Neural cell (in vitro differentiated cells): ENCODE data around the gene EPS8L2. TPM values are rescaled to one million over a fixed set of nuclear protein-coding genes. Genes with fewer than 3 reads are reported as not detected.
"Not testable (repeated sequence)": the region's sequence is repeated elsewhere in the genome, so short reads cannot be mapped to it uniquely, and the experiment has no call there.

Source experiments
- H2AFZ ChIP-seq: fragments of 200-600, 300-800 bp; sonication (generic), shearing (Covaris generic); 2 replicates; pipeline ENCODE4 v1.6.0; 2014; ENCODE audit warnings: low read depth, mild to moderate bottlenecking, antibody characterized with exemption, low read length, moderate library complexity
- H3F3A ChIP-seq: fragments of 200-600 bp; shearing (Covaris generic); 2 replicates; pipeline ENCODE4 v1.6.1; 2016; ENCODE audit warnings: mild to moderate bottlenecking, moderate library complexity, mixed read lengths, antibody characterized with exemption, low read length; ENCODE audit not compliant: insufficient read depth, poor library complexity, severe bottlenecking
- H3K27ac ChIP-seq: fragments of 200-600, 300-800 bp; sonication (generic), shearing (Covaris generic); 2 replicates; pipeline ENCODE4 v1.5.1; 2014; ENCODE audit warnings: mild to moderate bottlenecking, low read length, moderate library complexity
- H3K27me3 ChIP-seq: fragments of 300-800, 200-600 bp; sonication (generic), shearing (Covaris generic); 2 replicates; pipeline ENCODE4 v1.6.0; 2014; ENCODE audit warnings: mild to moderate bottlenecking, low read depth, low read length, moderate library complexity; ENCODE audit not compliant: insufficient read depth
- H3K36me3 ChIP-seq: fragments of 300-800, 200-600 bp; sonication (generic), shearing (Covaris generic); 2 replicates; pipeline ENCODE4 v1.5.1; 2014; ENCODE audit warnings: mild to moderate bottlenecking, antibody characterized with exemption, low read length, moderate library complexity; ENCODE audit not compliant: insufficient read depth
- H3K4me2 ChIP-seq: fragments of 300-800, 200-600 bp; sonication (generic), shearing (Covaris generic); 2 replicates; pipeline ENCODE4 v1.6.0; 2014; ENCODE audit warnings: mild to moderate bottlenecking, low read length
- H3K4me3 ChIP-seq: fragments of 300-800, 200-600 bp; sonication (generic), shearing (Covaris generic); 2 replicates; pipeline ENCODE4 v1.5.1; 2014; ENCODE audit warnings: mild to moderate bottlenecking, low read length, moderate library complexity
- H3K79me2 ChIP-seq: fragments of 200-600 bp; shearing (Covaris generic); replicated peaks from 2 replicates; pipeline ENCODE4 v1.6.0; 2014; ENCODE audit warnings: mild to moderate bottlenecking, low read length, moderate library complexity; ENCODE audit not compliant: insufficient read depth
- H3K9ac ChIP-seq: fragments of 300-800, 200-600 bp; sonication (generic), shearing (Covaris generic); 2 replicates; pipeline ENCODE4 v1.6.1; 2016; ENCODE audit warnings: mild to moderate bottlenecking, low read length, mixed read lengths
- H3K9me2 ChIP-seq: fragments of 200-600 bp; shearing (Covaris generic); 2 replicates; pipeline ENCODE4 v1.6.1; 2016; ENCODE audit warnings: mild to moderate bottlenecking, low read length, mixed read lengths; ENCODE audit not compliant: insufficient read depth
- H3K9me3 ChIP-seq: fragments of 200-600, 300-800 bp; sonication (generic), shearing (Covaris generic); 2 replicates; pipeline ENCODE4 v1.6.1; 2016; ENCODE audit warnings: mild to moderate bottlenecking, mixed run types, low read length, moderate library complexity, mixed read lengths
- H4K20me1 ChIP-seq: fragments of 200-600 bp; shearing (Covaris generic); 2 replicates; pipeline ENCODE4 v1.6.1; 2016; ENCODE audit warnings: mild to moderate bottlenecking, mixed run types; ENCODE audit not compliant: insufficient read depth
- CTCF ChIP-seq: fragments of 450-650 bp; IDR thresholded peaks from 2 replicates; pipeline ENCODE4 v1.5.1; 2014; ENCODE audit warnings: antibody characterized with exemption, mild to moderate bottlenecking, moderate library complexity; ENCODE audit not compliant: poor library complexity, severe bottlenecking
- EP300 ChIP-seq: fragments of 450-650 bp; conservative IDR thresholded peaks from 2 replicates; pipeline ENCODE4 v1.6.1; 2014; ENCODE audit warnings: antibody characterized with exemption, mild to moderate bottlenecking, moderate library complexity; ENCODE audit not compliant: poor library complexity, severe bottlenecking
- EZH2 ChIP-seq: fragments of 200-600, 300-800 bp; shearing (Covaris generic), sonication (generic); IDR thresholded peaks from 2 replicates; pipeline ENCODE4 v1.6.1; 2014; ENCODE audit warnings: antibody characterized with exemption, low read length, borderline replicate concordance, mild to moderate bottlenecking; ENCODE audit not compliant: insufficient read depth, poor library complexity, severe bottlenecking
- MXI1 ChIP-seq: fragments of 450-650 bp; conservative IDR thresholded peaks from 2 replicates; pipeline ENCODE4 v1.6.1; 2014; ENCODE audit warnings: antibody characterized with exemption, mild to moderate bottlenecking; ENCODE audit not compliant: poor library complexity, severe bottlenecking
- POLR2AphosphoS5 ChIP-seq: IDR thresholded peaks from 2 replicates; pipeline ENCODE4 v1.6.1; 2012
- RAD21 ChIP-seq: fragments of 450-650 bp; conservative IDR thresholded peaks from 2 replicates; pipeline ENCODE4 v1.6.1; 2014; ENCODE audit warnings: antibody characterized with exemption, mild to moderate bottlenecking, moderate library complexity
- SMC3 ChIP-seq: fragments of 450-650 bp; conservative IDR thresholded peaks from 2 replicates; pipeline ENCODE4 v1.6.1; 2014; ENCODE audit warnings: antibody characterized with exemption, mild to moderate bottlenecking, moderate library complexity; ENCODE audit not compliant: poor library complexity
- TAF1 ChIP-seq: IDR thresholded peaks from 2 replicates; pipeline ENCODE4 v1.6.1; 2012; ENCODE audit warnings: low read depth
- polyA plus RNA-seq: library from polyadenylated mRNA; depleted of rRNA; stranded (reverse); fragments of >200 nt; gene quantifications from 2 replicates; pipeline ENCODE4 v1.2.3, GENCODE V29; 2014
- TF ChIP-seq, protein P1 (sequence below): IDR thresholded peaks from 2 replicates; pipeline ENCODE4 v1.6.1; 2012; ENCODE audit warnings: borderline replicate concordance

The EPS8L2 gene
- polyA plus RNA-seq, 1 donor from 2014 or later = 7.5 TPM

GRCh38 chr11:737366-737765, 31.3 kb downstream of the EPS8L2 start:
- H2AFZ ChIP-seq = no peak overlapping the region
- H3K36me3 ChIP-seq = no peaks in the 10 kb centered on the region
- no peaks in the 10 kb centered on the region for H3K9me2 ChIP-seq
- no peaks in the 10 kb centered on the region for H3K79me2 ChIP-seq
- H3K4me3 ChIP-seq = no peak overlapping the region
- no peak overlapping the region for H3K27ac ChIP-seq
- no peaks in the 10 kb centered on the region for H3F3A ChIP-seq
- no peaks in the 10 kb centered on the region for H3K9me3 ChIP-seq
- no peaks in the 10 kb centered on the region for H3K27me3 ChIP-seq
- no peak overlapping the region for H3K9ac ChIP-seq
- TF ChIP-seq EP300 (no peak), MXI1 (no peak), TAF1 (no peak), RAD21 (no peak), CTCF (no peak), SMC3 (no peak), POLR2AphosphoS5 (no peak), EZH2 (no peak)
- TF ChIP-seq, protein P1, sequence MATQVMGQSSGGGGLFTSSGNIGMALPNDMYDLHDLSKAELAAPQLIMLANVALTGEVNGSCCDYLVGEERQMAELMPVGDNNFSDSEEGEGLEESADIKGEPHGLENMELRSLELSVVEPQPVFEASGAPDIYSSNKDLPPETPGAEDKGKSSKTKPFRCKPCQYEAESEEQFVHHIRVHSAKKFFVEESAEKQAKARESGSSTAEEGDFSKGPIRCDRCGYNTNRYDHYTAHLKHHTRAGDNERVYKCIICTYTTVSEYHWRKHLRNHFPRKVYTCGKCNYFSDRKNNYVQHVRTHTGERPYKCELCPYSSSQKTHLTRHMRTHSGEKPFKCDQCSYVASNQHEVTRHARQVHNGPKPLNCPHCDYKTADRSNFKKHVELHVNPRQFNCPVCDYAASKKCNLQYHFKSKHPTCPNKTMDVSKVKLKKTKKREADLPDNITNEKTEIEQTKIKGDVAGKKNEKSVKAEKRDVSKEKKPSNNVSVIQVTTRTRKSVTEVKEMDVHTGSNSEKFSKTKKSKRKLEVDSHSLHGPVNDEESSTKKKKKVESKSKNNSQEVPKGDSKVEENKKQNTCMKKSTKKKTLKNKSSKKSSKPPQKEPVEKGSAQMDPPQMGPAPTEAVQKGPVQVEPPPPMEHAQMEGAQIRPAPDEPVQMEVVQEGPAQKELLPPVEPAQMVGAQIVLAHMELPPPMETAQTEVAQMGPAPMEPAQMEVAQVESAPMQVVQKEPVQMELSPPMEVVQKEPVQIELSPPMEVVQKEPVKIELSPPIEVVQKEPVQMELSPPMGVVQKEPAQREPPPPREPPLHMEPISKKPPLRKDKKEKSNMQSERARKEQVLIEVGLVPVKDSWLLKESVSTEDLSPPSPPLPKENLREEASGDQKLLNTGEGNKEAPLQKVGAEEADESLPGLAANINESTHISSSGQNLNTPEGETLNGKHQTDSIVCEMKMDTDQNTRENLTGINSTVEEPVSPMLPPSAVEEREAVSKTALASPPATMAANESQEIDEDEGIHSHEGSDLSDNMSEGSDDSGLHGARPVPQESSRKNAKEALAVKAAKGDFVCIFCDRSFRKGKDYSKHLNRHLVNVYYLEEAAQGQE = no peak
- no peaks in the 10 kb centered on the region for H4K20me1 ChIP-seq
- H3K4me2 ChIP-seq = no peak overlapping the region

GRCh38 chr11:737899-738298, 31.9 kb downstream of the EPS8L2 start:
- not testable (repeated sequence) for H3F3A ChIP-seq, H3K4me2 ChIP-seq, H3K79me2 ChIP-seq, H3K4me3 ChIP-seq, H3K27ac ChIP-seq, H3K36me3 ChIP-seq, H4K20me1 ChIP-seq, H2AFZ ChIP-seq, H3K9ac ChIP-seq, H3K9me2 ChIP-seq, H3K9me3 ChIP-seq, H3K27me3 ChIP-seq

DNA sequence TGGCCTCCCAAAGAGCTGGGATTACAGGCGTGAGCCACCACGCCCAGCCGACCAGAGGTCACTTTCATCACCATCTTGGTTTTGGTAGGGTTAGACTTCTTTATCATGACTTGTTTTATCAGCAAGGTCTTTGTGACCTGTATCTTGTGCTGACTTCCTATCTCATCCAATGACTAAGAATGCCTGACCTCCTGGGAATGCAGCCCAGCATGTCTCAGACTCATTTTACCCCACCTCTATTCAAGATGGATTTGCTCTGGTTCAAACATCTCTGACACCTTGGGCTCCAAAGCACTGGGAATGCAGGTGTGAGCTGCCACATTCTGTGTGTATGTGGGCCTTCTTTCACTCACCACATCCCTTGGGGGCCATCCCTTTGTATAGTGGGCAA, 36.1 kb downstream of the EPS8L2 start:
- TF ChIP-seq POLR2AphosphoS5 (no peak), EZH2 (no peak), RAD21 (no peak), CTCF (no peak), SMC3 (no peak), EP300 (no peak), MXI1 (no peak), TAF1 (no peak)
- TF ChIP-seq, protein P1 = no peak
- no peaks in the 10 kb centered on the region for H3K9me2 ChIP-seq

More for the DNA sequence above, 36.1 kb downstream of the EPS8L2 start:
- H4K20me1 ChIP-seq = no peaks in the 10 kb centered on the region
- H3K27ac ChIP-seq = no peak overlapping the region
- H3K9me3 ChIP-seq = no peaks in the 10 kb centered on the region
- no peak overlapping the region for H3K9ac ChIP-seq
- no peak overlapping the region for H3K4me2 ChIP-seq
- H3K36me3 ChIP-seq = no peaks in the 10 kb centered on the region
- H2AFZ ChIP-seq = no peak overlapping the region
- H3K27me3 ChIP-seq = no peaks in the 10 kb centered on the region
- no peaks in the 10 kb centered on the region for H3K79me2 ChIP-seq
- H3K4me3 ChIP-seq = no peak overlapping the region
- H3F3A ChIP-seq = no peaks in the 10 kb centered on the region
